BE2C (cell line): ENCODE data around the gene RAB2B.
"Not testable (repeated sequence)": the region's sequence is repeated elsewhere in the genome, so short reads cannot be mapped to it uniquely, and the experiment has no call there.

Experiments
- DNase-seq: peaks from one replicate; pipeline ENCODE4 v3.0.0-alpha.2; 2020
- H3K27me3 ChIP-seq: fragments of 250-450 bp; sonication (Bioruptor Pico); 2 replicates; pipeline ENCODE4 v1.5.1; 2020; ENCODE audit warnings: mild to moderate bottlenecking
- H3K36me3 ChIP-seq: fragments of 250-450 bp; sonication (Bioruptor Pico); 2 replicates; pipeline ENCODE4 v1.5.1; 2020; ENCODE audit warnings: mild to moderate bottlenecking
- H3K4me1 ChIP-seq: fragments of 250-450 bp; sonication (Bioruptor Pico); 2 replicates; pipeline ENCODE4 v1.5.1; 2020
- H3K4me3 ChIP-seq: 2 replicates; pipeline ENCODE4 v1.5.1; 2011; ENCODE audit warnings: low read depth, low read length
- H3K9me3 ChIP-seq: fragments of 250-450 bp; sonication (Bioruptor Pico); 2 replicates; pipeline ENCODE4 v1.5.1; 2020
- TF ChIP-seq, protein P1 (sequence below): IDR thresholded peaks from 2 replicates; pipeline ENCODE4 v1.5.1; 2012; ENCODE audit warnings: mild to moderate bottlenecking, low read depth, low read length

The RAB2B gene

GRCh38 chr14:21449899-21450216 is 26.9 kb downstream of the RAB2B start:
- Histone ChIP-seq H3K9me3 (no peaks in the 10 kb centered on the region), H3K4me3 (no peak overlapping the region), H3K4me1 (no peaks in the 10 kb centered on the region), H3K36me3 (no peaks in the 10 kb centered on the region; the same call in 1 of the 2 replicates), H3K27me3 (no peaks in the 10 kb centered on the region)
- DNase-seq, result no peak
- TF ChIP-seq, protein P1, sequence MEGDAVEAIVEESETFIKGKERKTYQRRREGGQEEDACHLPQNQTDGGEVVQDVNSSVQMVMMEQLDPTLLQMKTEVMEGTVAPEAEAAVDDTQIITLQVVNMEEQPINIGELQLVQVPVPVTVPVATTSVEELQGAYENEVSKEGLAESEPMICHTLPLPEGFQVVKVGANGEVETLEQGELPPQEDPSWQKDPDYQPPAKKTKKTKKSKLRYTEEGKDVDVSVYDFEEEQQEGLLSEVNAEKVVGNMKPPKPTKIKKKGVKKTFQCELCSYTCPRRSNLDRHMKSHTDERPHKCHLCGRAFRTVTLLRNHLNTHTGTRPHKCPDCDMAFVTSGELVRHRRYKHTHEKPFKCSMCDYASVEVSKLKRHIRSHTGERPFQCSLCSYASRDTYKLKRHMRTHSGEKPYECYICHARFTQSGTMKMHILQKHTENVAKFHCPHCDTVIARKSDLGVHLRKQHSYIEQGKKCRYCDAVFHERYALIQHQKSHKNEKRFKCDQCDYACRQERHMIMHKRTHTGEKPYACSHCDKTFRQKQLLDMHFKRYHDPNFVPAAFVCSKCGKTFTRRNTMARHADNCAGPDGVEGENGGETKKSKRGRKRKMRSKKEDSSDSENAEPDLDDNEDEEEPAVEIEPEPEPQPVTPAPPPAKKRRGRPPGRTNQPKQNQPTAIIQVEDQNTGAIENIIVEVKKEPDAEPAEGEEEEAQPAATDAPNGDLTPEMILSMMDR, result no peak

- H3K4me1 ChIP-seq, DNase-seq, H3K27me3 ChIP-seq, H3K9me3 ChIP-seq, H3K36me3 ChIP-seq, H3K4me3 ChIP-seq: not testable (repeated sequence)
Observed at GRCh38 chr14:21442657-21443056, 34.1 kb downstream of the RAB2B start.

GRCh38 chr14:21440859-21441258 is 35.9 kb downstream of the RAB2B start:
- no peaks in the 10 kb centered on the region for H3K9me3 ChIP-seq
- peaks cover 3% of the 10 kb centered on the region; the same call in 1 of the 2 replicates for H3K4me1 ChIP-seq
- no peaks in the 10 kb centered on the region for H3K27me3 ChIP-seq
- TF ChIP-seq, protein P1, result no peak
- H3K4me3 ChIP-seq, result no peak overlapping the region
- no peak for DNase-seq
- no peaks in the 10 kb centered on the region for H3K36me3 ChIP-seq

DNA sequence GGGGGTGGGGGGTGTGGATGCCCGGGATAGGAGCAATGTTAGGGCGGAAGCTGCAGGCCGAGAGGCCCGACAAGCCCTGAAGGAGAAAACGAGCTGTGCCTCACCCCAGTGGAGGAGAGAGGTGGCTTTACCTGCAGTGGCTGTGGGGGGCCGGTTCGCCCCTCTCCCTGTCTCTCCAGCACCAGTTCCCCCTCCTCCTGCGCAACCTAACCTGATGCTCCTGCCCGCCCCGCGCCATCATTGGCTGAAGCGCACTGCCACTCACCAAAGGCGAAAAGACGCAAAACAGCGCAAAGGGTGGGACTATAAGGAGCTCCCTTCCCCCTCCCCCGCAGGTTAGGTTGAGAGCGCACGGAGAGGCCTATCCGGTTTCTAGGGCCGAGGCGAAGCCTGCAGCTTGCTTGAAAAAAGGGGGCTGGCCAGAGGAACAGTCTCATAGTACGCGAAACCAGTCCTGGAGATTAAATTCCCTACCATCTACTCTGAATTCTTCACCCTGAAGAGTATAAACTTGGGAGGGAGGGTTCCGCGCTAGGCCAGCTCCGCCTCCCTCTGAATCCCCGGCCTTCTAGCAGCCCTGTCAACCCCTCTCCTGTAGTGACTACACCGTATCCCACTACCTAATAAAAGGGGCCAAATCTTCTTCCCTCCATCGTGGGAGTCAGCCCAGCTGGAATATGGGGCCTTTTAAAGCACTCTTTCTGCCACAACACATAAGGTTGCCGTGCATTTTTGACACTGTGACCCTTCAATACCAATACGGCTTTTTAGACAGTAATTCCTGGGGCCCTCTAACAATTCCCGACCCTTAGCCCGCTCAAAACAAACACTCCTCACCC is 39.5 kb downstream of the RAB2B start:
- DNase-seq, result peak; percentile 99
- Histone ChIP-seq H3K27me3 (no peaks in the 10 kb centered on the region), H3K36me3 (no peaks in the 10 kb centered on the region), H3K9me3 (no peaks in the 10 kb centered on the region), H3K4me3 (peak overlapping the region; percentile 86), H3K4me1 (peaks cover 3% of the 10 kb centered on the region; the same call in 1 of the 2 replicates)
- TF ChIP-seq, protein P1, result no peak

DNA sequence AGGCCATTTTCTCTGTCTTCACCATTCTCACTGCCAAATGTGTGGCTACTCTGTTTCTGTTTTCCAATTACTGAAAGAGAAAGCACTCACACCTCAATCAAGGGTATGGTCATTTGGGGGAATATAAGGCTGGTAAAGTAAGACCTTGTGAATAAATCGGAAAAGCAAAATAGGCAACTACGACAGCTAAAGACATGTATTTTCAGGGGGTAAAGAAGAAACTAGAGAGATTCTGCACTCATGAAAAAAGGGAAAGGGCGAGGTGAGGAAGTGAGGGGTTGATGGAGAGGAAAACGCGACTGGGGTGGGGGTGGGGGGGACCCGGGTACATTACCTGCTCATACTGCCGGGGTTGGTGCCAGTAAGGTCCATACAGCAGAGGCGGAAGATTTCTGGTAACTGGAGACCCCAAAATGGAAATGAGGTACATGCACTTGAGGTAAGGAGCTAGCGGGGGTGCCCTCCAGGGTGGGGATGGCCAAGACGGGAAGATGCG is 40.1 kb downstream of the RAB2B start:
- no peak for DNase-seq
- peaks cover 3% of the 10 kb centered on the region; the same call in 1 of the 2 replicates for H3K4me1 ChIP-seq
- H3K27me3 ChIP-seq, result no peaks in the 10 kb centered on the region
- TF ChIP-seq, protein P1, result no peak
- H3K9me3 ChIP-seq, result no peaks in the 10 kb centered on the region
- H3K4me3 ChIP-seq, result peak overlapping the region; percentile 86
- no peaks in the 10 kb centered on the region; the same call in 1 of the 2 replicates for H3K36me3 ChIP-seq

- TF ChIP-seq, protein P1, result no peak
- peaks cover 47% of the 10 kb centered on the region for H3K36me3 ChIP-seq
Observed at GRCh38 chr14:21431126-21431525, 45.6 kb downstream of the RAB2B start.

More at GRCh38 chr14:21431126-21431525, 45.6 kb downstream of the RAB2B start:
- Histone ChIP-seq H3K27me3 (no peaks in the 10 kb centered on the region), H3K9me3 (no peaks in the 10 kb centered on the region), H3K4me3 (no peak overlapping the region), H3K4me1 (no peaks in the 10 kb centered on the region)
- DNase-seq, result no peak
